ENCODE data around the gene ABR. TPM values are rescaled to one million over a fixed set of nuclear protein-coding genes. Genes with fewer than 3 reads are reported as not detected.

The ABR gene
- polyA plus RNA-seq, 1 donor from 2014 or later, result 34.5 TPM

DNA sequence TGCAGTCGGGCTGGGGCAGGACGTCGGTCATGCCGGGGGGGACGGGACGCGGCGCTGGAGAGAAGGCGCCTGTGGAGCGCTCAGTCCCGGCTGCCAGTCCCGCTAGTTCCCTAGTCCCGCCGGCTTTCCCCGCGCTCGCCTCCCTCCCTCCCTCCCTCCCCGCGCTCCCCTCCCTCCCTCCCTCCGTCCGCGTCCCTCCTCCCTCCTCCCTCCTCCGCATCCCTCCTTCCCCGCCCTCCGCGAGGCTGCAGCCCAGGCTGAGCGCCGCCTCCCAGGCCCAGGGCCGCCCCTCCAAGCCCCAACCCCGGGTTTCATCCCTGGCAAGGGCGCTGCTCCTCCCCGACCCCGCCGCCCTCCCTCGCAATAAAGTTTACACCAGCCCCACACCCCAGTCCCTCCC lies 148.1 kb downstream of the ABR start:
- H3K4me3 ChIP-seq (ENCODE audit: low read length), result no peak overlapping the region
- no peaks in the 10 kb centered on the region for H3K36me3 ChIP-seq (ENCODE audit: insufficient read depth, low read length)
- TF ChIP-seq MXI1 (conservative IDR thresholded peaks at IDR 0.05; ENCODE audit: poor library complexity, severe bottlenecking) (no peak), EZH2 (IDR thresholded peaks at IDR 0.05; ENCODE audit: borderline replicate concordance, insufficient read depth, low read length, poor library complexity, severe bottlenecking) (no peak), TAF1 (IDR thresholded peaks at IDR 0.05; ENCODE audit: low read depth) (no peak), EP300 (conservative IDR thresholded peaks at IDR 0.05; ENCODE audit: poor library complexity, severe bottlenecking) (no peak), RAD21 (conservative IDR thresholded peaks at IDR 0.05) (no peak)
- no peaks in the 10 kb centered on the region for H3K27me3 ChIP-seq (ENCODE audit: insufficient read depth, low read depth, low read length)
- H3F3A ChIP-seq (ENCODE audit: insufficient read depth, low read length, poor library complexity, severe bottlenecking), result no peaks in the 10 kb centered on the region
- no peaks in the 10 kb centered on the region for H4K20me1 ChIP-seq (ENCODE audit: insufficient read depth)
- H3K27ac ChIP-seq (ENCODE audit: low read length), result no peak overlapping the region
- no peaks in the 10 kb centered on the region for H3K9me3 ChIP-seq (ENCODE audit: low read length)
- no peaks in the 10 kb centered on the region for H3K79me2 ChIP-seq (replicated peaks; ENCODE audit: insufficient read depth, low read length)
- no peak overlapping the region for H3K9ac ChIP-seq (ENCODE audit: low read length)
- no peak overlapping the region for H3K4me2 ChIP-seq (ENCODE audit: low read length)
- no peaks in the 10 kb centered on the region for H3K9me2 ChIP-seq (ENCODE audit: insufficient read depth, low read length)
- H2AFZ ChIP-seq (ENCODE audit: low read depth, low read length), result no peak overlapping the region

DNA sequence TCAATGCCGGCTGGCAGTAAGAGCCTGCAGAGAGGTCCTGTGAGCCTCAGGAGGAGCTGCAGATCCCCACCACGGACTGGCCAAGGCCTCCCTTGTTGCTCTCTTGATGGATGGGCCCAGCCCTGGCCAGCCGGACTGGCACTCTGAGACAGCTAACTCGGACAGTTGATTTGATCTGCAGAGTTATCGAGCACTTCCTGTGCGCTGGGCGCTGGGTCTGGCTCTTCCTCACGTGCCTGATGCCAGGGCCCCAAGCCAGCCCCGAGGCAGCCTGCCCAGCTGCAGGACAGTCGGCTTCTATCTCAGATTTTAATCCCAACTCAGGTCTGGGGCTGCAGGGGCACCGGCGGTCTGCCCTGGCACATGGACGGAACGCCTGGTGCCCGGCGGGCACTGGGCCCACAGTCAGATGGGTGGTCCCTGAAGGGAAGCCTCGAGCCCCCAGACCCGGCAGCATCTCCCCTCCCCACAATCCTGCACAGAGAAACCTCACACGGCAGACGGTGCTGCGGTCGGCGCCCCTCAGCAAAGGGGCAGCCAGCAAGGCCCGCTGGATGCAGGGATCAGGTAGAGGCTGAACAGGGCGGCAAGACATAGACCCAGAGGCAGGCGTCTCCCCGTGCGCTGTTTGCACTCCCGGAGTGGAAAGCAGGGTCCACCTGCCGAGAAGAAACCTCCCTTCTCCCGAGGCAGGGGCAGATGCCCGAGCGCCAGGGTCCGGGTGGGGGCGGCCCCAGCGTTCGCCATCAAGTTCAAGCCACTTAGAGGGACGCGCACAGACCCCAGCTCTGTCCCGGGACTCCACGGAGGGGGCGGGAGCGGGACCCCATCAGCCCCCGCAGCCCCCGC lies 148.9 kb downstream of the ABR start:
- Histone ChIP-seq H3K79me2 (replicated peaks; ENCODE audit: insufficient read depth, low read length) (no peaks in the 10 kb centered on the region), H3K4me3 (ENCODE audit: low read length) (no peak overlapping the region), H3K9ac (ENCODE audit: low read length) (no peak overlapping the region), H3K4me2 (ENCODE audit: low read length) (no peak overlapping the region), H3K9me2 (ENCODE audit: insufficient read depth, low read length) (no peaks in the 10 kb centered on the region), H2AFZ (ENCODE audit: low read depth, low read length) (no peak overlapping the region), H3K9me3 (ENCODE audit: low read length) (no peaks in the 10 kb centered on the region), H3K27ac (ENCODE audit: low read length) (no peak overlapping the region), H4K20me1 (ENCODE audit: insufficient read depth) (no peaks in the 10 kb centered on the region), H3K27me3 (ENCODE audit: insufficient read depth, low read depth, low read length) (no peaks in the 10 kb centered on the region), H3K36me3 (ENCODE audit: insufficient read depth, low read length) (no peaks in the 10 kb centered on the region), H3F3A (ENCODE audit: insufficient read depth, low read length, poor library complexity, severe bottlenecking) (no peaks in the 10 kb centered on the region)
- TF ChIP-seq, protein P1, sequence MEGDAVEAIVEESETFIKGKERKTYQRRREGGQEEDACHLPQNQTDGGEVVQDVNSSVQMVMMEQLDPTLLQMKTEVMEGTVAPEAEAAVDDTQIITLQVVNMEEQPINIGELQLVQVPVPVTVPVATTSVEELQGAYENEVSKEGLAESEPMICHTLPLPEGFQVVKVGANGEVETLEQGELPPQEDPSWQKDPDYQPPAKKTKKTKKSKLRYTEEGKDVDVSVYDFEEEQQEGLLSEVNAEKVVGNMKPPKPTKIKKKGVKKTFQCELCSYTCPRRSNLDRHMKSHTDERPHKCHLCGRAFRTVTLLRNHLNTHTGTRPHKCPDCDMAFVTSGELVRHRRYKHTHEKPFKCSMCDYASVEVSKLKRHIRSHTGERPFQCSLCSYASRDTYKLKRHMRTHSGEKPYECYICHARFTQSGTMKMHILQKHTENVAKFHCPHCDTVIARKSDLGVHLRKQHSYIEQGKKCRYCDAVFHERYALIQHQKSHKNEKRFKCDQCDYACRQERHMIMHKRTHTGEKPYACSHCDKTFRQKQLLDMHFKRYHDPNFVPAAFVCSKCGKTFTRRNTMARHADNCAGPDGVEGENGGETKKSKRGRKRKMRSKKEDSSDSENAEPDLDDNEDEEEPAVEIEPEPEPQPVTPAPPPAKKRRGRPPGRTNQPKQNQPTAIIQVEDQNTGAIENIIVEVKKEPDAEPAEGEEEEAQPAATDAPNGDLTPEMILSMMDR (IDR thresholded peaks at IDR 0.05; ENCODE audit: poor library complexity, severe bottlenecking), result no peak

DNA sequence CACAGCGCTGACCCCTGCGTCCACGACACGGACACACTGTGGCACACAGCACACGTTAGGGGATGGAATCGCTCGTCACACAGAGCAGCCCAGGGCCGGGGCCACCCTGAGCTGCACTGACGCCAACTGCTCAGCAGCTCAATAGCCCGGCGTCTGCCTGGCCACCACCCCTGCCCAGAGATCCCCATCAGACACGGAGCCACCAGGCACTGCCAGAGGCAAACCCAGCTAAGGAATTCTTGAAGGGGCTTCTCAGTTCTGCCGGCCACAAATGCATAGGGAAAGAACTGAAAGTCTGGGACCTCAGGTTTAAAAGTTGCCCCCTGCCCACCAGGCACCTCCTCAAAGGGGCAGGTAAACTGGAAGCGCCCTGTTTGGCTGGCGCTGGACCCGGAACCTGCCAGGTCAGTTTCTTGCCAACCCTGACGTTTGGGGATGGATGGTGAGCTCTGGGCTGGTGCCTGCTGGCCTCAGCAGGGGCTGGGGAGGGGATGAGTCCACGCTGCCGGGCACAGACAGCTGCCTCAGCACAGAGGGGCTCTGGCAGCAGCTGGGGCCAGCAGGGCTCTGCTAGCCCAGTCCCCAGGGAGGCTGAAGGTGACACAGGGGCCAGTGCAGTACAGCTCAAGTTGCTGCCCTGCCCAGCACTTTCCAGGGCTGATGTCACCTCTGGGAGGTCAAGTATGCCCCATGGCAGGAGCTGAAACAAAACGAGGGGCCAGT lies 149.7 kb downstream of the ABR start:
- TF ChIP-seq, protein P1 (IDR thresholded peaks at IDR 0.05; ENCODE audit: poor library complexity, severe bottlenecking), result no peak
- no peak for TF ChIP-seq SMC3 (conservative IDR thresholded peaks at IDR 0.05; ENCODE audit: poor library complexity)
- TF ChIP-seq TAF1 (IDR thresholded peaks at IDR 0.05; ENCODE audit: low read depth), result no peak
- TF ChIP-seq, protein P2, sequence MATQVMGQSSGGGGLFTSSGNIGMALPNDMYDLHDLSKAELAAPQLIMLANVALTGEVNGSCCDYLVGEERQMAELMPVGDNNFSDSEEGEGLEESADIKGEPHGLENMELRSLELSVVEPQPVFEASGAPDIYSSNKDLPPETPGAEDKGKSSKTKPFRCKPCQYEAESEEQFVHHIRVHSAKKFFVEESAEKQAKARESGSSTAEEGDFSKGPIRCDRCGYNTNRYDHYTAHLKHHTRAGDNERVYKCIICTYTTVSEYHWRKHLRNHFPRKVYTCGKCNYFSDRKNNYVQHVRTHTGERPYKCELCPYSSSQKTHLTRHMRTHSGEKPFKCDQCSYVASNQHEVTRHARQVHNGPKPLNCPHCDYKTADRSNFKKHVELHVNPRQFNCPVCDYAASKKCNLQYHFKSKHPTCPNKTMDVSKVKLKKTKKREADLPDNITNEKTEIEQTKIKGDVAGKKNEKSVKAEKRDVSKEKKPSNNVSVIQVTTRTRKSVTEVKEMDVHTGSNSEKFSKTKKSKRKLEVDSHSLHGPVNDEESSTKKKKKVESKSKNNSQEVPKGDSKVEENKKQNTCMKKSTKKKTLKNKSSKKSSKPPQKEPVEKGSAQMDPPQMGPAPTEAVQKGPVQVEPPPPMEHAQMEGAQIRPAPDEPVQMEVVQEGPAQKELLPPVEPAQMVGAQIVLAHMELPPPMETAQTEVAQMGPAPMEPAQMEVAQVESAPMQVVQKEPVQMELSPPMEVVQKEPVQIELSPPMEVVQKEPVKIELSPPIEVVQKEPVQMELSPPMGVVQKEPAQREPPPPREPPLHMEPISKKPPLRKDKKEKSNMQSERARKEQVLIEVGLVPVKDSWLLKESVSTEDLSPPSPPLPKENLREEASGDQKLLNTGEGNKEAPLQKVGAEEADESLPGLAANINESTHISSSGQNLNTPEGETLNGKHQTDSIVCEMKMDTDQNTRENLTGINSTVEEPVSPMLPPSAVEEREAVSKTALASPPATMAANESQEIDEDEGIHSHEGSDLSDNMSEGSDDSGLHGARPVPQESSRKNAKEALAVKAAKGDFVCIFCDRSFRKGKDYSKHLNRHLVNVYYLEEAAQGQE (IDR thresholded peaks at IDR 0.05; ENCODE audit: borderline replicate concordance), result no peak
- Histone ChIP-seq H3K9ac (ENCODE audit: low read length) (no peak overlapping the region), H3K9me3 (ENCODE audit: low read length) (no peaks in the 10 kb centered on the region), H3K27me3 (ENCODE audit: insufficient read depth, low read depth, low read length) (no peaks in the 10 kb centered on the region), H3K36me3 (ENCODE audit: insufficient read depth, low read length) (no peaks in the 10 kb centered on the region), H3K4me2 (ENCODE audit: low read length) (no peak overlapping the region), H3K9me2 (ENCODE audit: insufficient read depth, low read length) (no peaks in the 10 kb centered on the region), H3K27ac (ENCODE audit: low read length) (no peak overlapping the region), H3K4me3 (ENCODE audit: low read length) (no peak overlapping the region), H2AFZ (ENCODE audit: low read depth, low read length) (no peak overlapping the region), H3K79me2 (replicated peaks; ENCODE audit: insufficient read depth, low read length) (no peaks in the 10 kb centered on the region), H4K20me1 (ENCODE audit: insufficient read depth) (no peaks in the 10 kb centered on the region), H3F3A (ENCODE audit: insufficient read depth, low read length, poor library complexity, severe bottlenecking) (no peaks in the 10 kb centered on the region)
